Measurements from ENCODE around the gene KIF23. TPM values are rescaled to one million over a fixed set of nuclear protein-coding genes. Genes with fewer than 3 reads are reported as not detected.
A peak's percentile ranks its signal among the peaks of the same experiment; 100 is the strongest.

Gene KIF23
- total RNA-seq, 2 experiments from 2014 or later, result 54.0 to 61.6 TPM

GRCh38 chr15:69452692-69453521 lies 38.8 kb downstream of the KIF23 start, which contains the start of gene RPLP1:
Gene RPLP1 (plus strand): TSS chr15:69452818. CDS start chr15:69452949, 131 bp downstream.
- intact Hi-C loops (cut with micrococcal nuclease; ENCODE audit: unreplicated experiment), result loop anchor here (1.0 to 10.0 kb wide), 4 partner anchors 39 to 644 kb away; partner anchors contain the start of genes GLCE, KIF23 and TLE3
- Histone ChIP-seq H4K20me1 (ENCODE audit: insufficient read depth, low read length) (peaks cover 48% of the 10 kb centered on the region), H3K9me3 (ENCODE audit: low read length) (no peaks in the 10 kb centered on the region), H3K79me2 (ENCODE audit: insufficient read depth, low read depth, low read length) (peaks cover 47% of the 10 kb centered on the region), H3K4me3 (ENCODE audit: low read depth, low read length, poor library complexity, severe bottlenecking) (peak within 1 kb of the TSS; percentile 94), H3K36me3 (ENCODE audit: insufficient read depth, low read length) (peaks cover 73% of the 10 kb centered on the region), H3K4me2 (ENCODE audit: low read length) (peak within 1 kb of the TSS; percentile 93), H2AFZ (ENCODE audit: low read length) (peak within 1 kb of the TSS; percentile 94), H3K4me1 (ENCODE audit: insufficient read depth, low read length, poor library complexity, severe bottlenecking) (peaks cover 27% of the 10 kb centered on the region), H3K27ac (ENCODE audit: low read depth, low read length, poor library complexity, severe bottlenecking) (peak within 1 kb of the TSS; percentile 92), H3K9me2 (ENCODE audit: insufficient read depth, low read length) (no peaks in the 10 kb centered on the region)
- no peak for TF ChIP-seq EZH2phosphoT487 (IDR thresholded peaks at IDR 0.05; ENCODE audit: borderline replicate concordance, low read depth, low read length)
- TF ChIP-seq CTCF (conservative IDR thresholded peaks at IDR 0.05; ENCODE audit: low read length), result no peak
- ChIA-PET CTCF (ENCODE audit: unreplicated experiment) (interaction anchor here (0.6 to 2.2 kb wide), 2 partner anchors 10 to 1074 kb away, joined by 3 to 12 read pairs; no protein-coding TSS in a partner anchor), POLR2A (interaction anchor here (0.7 to 5.0 kb wide), 9 partner anchors 10 to 1051 kb away, joined by 3 to 67 read pairs (median 6); partner anchors contain the start of gene KIF23)
- no TSS peak for BruUV-seq (replicated peaks)
- peak; percentile 98 for DNase-seq (ENCODE audit: low spot score)

GRCh38 chr15:69454953-69455352 lies 40.8 kb downstream of the KIF23 start:
- Histone ChIP-seq H3K79me2 (ENCODE audit: insufficient read depth, low read depth, low read length) (peaks cover 47% of the 10 kb centered on the region), H3K27ac (ENCODE audit: low read depth, low read length, poor library complexity, severe bottlenecking) (peak overlapping the region; percentile 39), H3K36me3 (ENCODE audit: insufficient read depth, low read length) (peaks cover 57% of the 10 kb centered on the region), H3K4me1 (ENCODE audit: insufficient read depth, low read length, poor library complexity, severe bottlenecking) (peaks cover 27% of the 10 kb centered on the region), H3K4me2 (ENCODE audit: low read length) (peak overlapping the region; percentile 78), H3K9me3 (ENCODE audit: low read length) (no peaks in the 10 kb centered on the region), H3K9me2 (ENCODE audit: insufficient read depth, low read length) (no peaks in the 10 kb centered on the region), H4K20me1 (ENCODE audit: insufficient read depth, low read length) (peaks cover 48% of the 10 kb centered on the region), H2AFZ (ENCODE audit: low read length) (no peak overlapping the region), H3K4me3 (ENCODE audit: low read depth, low read length, poor library complexity, severe bottlenecking) (peak overlapping the region; percentile 94)
- POLR2A ChIA-PET, result interaction anchor here (0.6 to 5.0 kb wide), 2 partner anchors 8 to 9 kb away, joined by 4 to 67 read pairs; no protein-coding TSS in a partner anchor
- intact Hi-C loops (cut with micrococcal nuclease; ENCODE audit: unreplicated experiment), result loop anchor here (5.0 to 10.0 kb wide), 2 partner anchors 640 to 642 kb away; partner anchors contain the start of gene TLE3
- no peak for DNase-seq (ENCODE audit: low spot score)
- no TSS peak for BruUV-seq (replicated peaks)
- TF ChIP-seq CTCF (conservative IDR thresholded peaks at IDR 0.05; ENCODE audit: low read length) (no peak), EZH2phosphoT487 (IDR thresholded peaks at IDR 0.05; ENCODE audit: borderline replicate concordance, low read depth, low read length) (no peak)
- CTCF ChIA-PET (ENCODE audit: unreplicated experiment), result interaction anchor here (2.2 kb wide), 1 partner anchor 8 kb away, joined by 12 read pairs; no protein-coding TSS in a partner anchor
